ENCODE results near the gene RASGRF1.

RASGRF1 gene

GRCh38 chr15:79117442-79118204 is 27.0 kb upstream of the RASGRF1 start:
- H3K9ac ChIP-seq (ENCODE audit: low read length): no peak overlapping the region
- H3K79me2 ChIP-seq (ENCODE audit: low read length): no peaks in the 10 kb centered on the region
- no peak overlapping the region for H3K4me3 ChIP-seq (ENCODE audit: low read length)
- H3K9me3 ChIP-seq (ENCODE audit: insufficient read depth, low read length): no peaks in the 10 kb centered on the region
- peaks cover 18% of the 10 kb centered on the region for H3K27me3 ChIP-seq (ENCODE audit: low read depth, low read length)
- H3K36me3 ChIP-seq (replicated peaks; ENCODE audit: low read depth, low read length): no peaks in the 10 kb centered on the region
- TF ChIP-seq EZH2phosphoT487 (IDR thresholded peaks at IDR 0.05; ENCODE audit: low read depth) (no peak), CTCF (IDR thresholded peaks at IDR 0.05; ENCODE audit: low read depth, low read length) (no peak)
- no peak overlapping the region for H3K27ac ChIP-seq (ENCODE audit: low read length)
- H3K4me1 ChIP-seq (ENCODE audit: low read length): no peaks in the 10 kb centered on the region
- H4K20me1 ChIP-seq (ENCODE audit: insufficient read depth, low read length): no peaks in the 10 kb centered on the region
- no peak overlapping the region for H2AFZ ChIP-seq (ENCODE audit: low read depth, low read length)
- H3K4me2 ChIP-seq (ENCODE audit: low read length): no peak overlapping the region

GRCh38 chr15:79116771-79117170 is 26.2 kb upstream of the RASGRF1 start:
- H3K4me2 ChIP-seq (ENCODE audit: low read length): no peak overlapping the region
- H3K4me1 ChIP-seq (ENCODE audit: low read length): no peaks in the 10 kb centered on the region
- no peak overlapping the region for H2AFZ ChIP-seq (ENCODE audit: low read depth, low read length)
- no peaks in the 10 kb centered on the region for H4K20me1 ChIP-seq (ENCODE audit: insufficient read depth, low read length)
- peaks cover 23% of the 10 kb centered on the region for H3K27me3 ChIP-seq (ENCODE audit: low read depth, low read length)
- H3K9ac ChIP-seq (ENCODE audit: low read length): no peak overlapping the region
- H3K79me2 ChIP-seq (ENCODE audit: low read length): no peaks in the 10 kb centered on the region
- H3K27ac ChIP-seq (ENCODE audit: low read length): no peak overlapping the region
- TF ChIP-seq CTCF (IDR thresholded peaks at IDR 0.05; ENCODE audit: low read depth, low read length) (no peak), EZH2phosphoT487 (IDR thresholded peaks at IDR 0.05; ENCODE audit: low read depth) (no peak)
- no peaks in the 10 kb centered on the region for H3K36me3 ChIP-seq (replicated peaks; ENCODE audit: low read depth, low read length)
- H3K4me3 ChIP-seq (ENCODE audit: low read length): no peak overlapping the region
- H3K9me3 ChIP-seq (ENCODE audit: insufficient read depth, low read length): no peaks in the 10 kb centered on the region

- Histone ChIP-seq H3K27me3 (ENCODE audit: low read depth, low read length) (peaks cover 21% of the 10 kb centered on the region), H3K4me2 (ENCODE audit: low read length) (no peak overlapping the region)
Measured at GRCh38 chr15:79115986-79116665, 25.5 kb upstream of the RASGRF1 start.

More at GRCh38 chr15:79115986-79116665, 25.5 kb upstream of the RASGRF1 start:
- H3K9me3 ChIP-seq (ENCODE audit: insufficient read depth, low read length): no peaks in the 10 kb centered on the region
- H3K4me3 ChIP-seq (ENCODE audit: low read length): no peak overlapping the region
- no peaks in the 10 kb centered on the region for H3K36me3 ChIP-seq (replicated peaks; ENCODE audit: low read depth, low read length)
- no peak overlapping the region for H3K9ac ChIP-seq (ENCODE audit: low read length)
- H2AFZ ChIP-seq (ENCODE audit: low read depth, low read length): no peak overlapping the region
- H3K4me1 ChIP-seq (ENCODE audit: low read length): no peaks in the 10 kb centered on the region
- TF ChIP-seq EZH2phosphoT487 (IDR thresholded peaks at IDR 0.05; ENCODE audit: low read depth) (no peak), CTCF (IDR thresholded peaks at IDR 0.05; ENCODE audit: low read depth, low read length) (no peak)
- no peaks in the 10 kb centered on the region for H3K79me2 ChIP-seq (ENCODE audit: low read length)
- no peaks in the 10 kb centered on the region for H4K20me1 ChIP-seq (ENCODE audit: insufficient read depth, low read length)
- H3K27ac ChIP-seq (ENCODE audit: low read length): no peak overlapping the region

Measured in OCI-LY3 (cell line).